Lower leg skin (tissue), 4 donors: Measurements from ENCODE around the gene NEDD4L. TPM values are rescaled to one million over a fixed set of nuclear protein-coding genes. Genes with fewer than 3 reads are reported as not detected.

Experiments
- DNase-seq, 2 donors: peaks; one replicate each; pipeline ENCODE4 v3.0.0-alpha.2; 2019; ENCODE audit warnings: low spot score in 2 of 2
- H3K4me3 ChIP-seq: fragments of 200-600 bp; sonication (generic); 2 replicates; pipeline ENCODE4 v1.5.1; 2017; ENCODE audit warnings: mild to moderate bottlenecking, low read depth; ENCODE audit not compliant: poor library complexity, severe bottlenecking
- CTCF ChIP-seq, 3 donors: fragments of 450-650 bp; IDR thresholded peaks; one replicate each; pipeline ENCODE4 v1.5.1; 2016; ENCODE audit warnings: antibody characterized with exemption in 3 of 3, mild to moderate bottlenecking in 3 of 3, moderate library complexity in 2 of 3
- POLR2A ChIP-seq, 2 donors: fragments of 450-650 bp; IDR thresholded peaks; one replicate each; pipeline ENCODE4 v1.6.1; 2016 to 2017; ENCODE audit warnings: antibody characterized with exemption in 2 of 2, mild to moderate bottlenecking in 1 of 2, moderate library complexity in 1 of 2
- WGBS, 2 donors: methylation state at CpG; one replicate each; pipeline ENCODE4 v1.1.5; 2018; 5-methylcytosine and 5-hydroxymethylcytosine counted together
- intact Hi-C: fragments of 100-400 bp; cut with DNase I; formaldehyde crosslinking; loops from one replicate; pipeline ENCODE4 v1.15.0; 2023; ENCODE audit warnings: low total_unique reads
- total RNA-seq, 4 donors: library from RNA; depleted of rRNA; stranded (reverse); fragments of >200 nt; gene quantifications; one replicate each; pipeline ENCODE4 v1.1.0, GENCODE V29; 2016

The NEDD4L gene
- total RNA-seq, 4 donors from 2014 or later: 22.9 to 127 (median 35.0) TPM

- no peak for TF ChIP-seq POLR2A (IDR thresholded peaks at IDR 0.05)
- TF ChIP-seq CTCF (IDR thresholded peaks at IDR 0.05): no peak
- WGBS, 2 donors: 78 to 80% methylated on average over 4 of the region's 4 CpGs
- H3K4me3 ChIP-seq: no peak overlapping the region
- intact Hi-C loops: no loop called here
- DNase-seq: no peak
Measured at GRCh38 chr18:58285449-58286130, 241.6 kb downstream of the NEDD4L start.

- intact Hi-C loops: no loop called here
- H3K4me3 ChIP-seq: no peak overlapping the region
- DNase-seq: no peak
- 84% methylated on average over 4 of the region's 4 CpGs for WGBS, 2 donors
- TF ChIP-seq POLR2A (IDR thresholded peaks at IDR 0.05) (no peak), CTCF (IDR thresholded peaks at IDR 0.05) (no peak)
Measured at GRCh38 chr18:58286632-58287352, 242.8 kb downstream of the NEDD4L start.

- H3K4me3 ChIP-seq: no peak overlapping the region
- intact Hi-C loops: no loop called here
- 78 to 79% methylated on average over 11 of the region's 11 CpGs for WGBS, 2 donors
- TF ChIP-seq CTCF (IDR thresholded peaks at IDR 0.05) (no peak), POLR2A (IDR thresholded peaks at IDR 0.05) (no peak)
- DNase-seq: no peak
Measured at GRCh38 chr18:58287353-58288274, 243.6 kb downstream of the NEDD4L start.

- intact Hi-C loops: no loop called here
- DNase-seq: no peak
- no peak overlapping the region for H3K4me3 ChIP-seq
- TF ChIP-seq POLR2A (IDR thresholded peaks at IDR 0.05) (no peak), CTCF (IDR thresholded peaks at IDR 0.05) (no peak)
- 82 to 83% methylated on average over 10 of the region's 10 CpGs for WGBS, 2 donors
Measured at GRCh38 chr18:58288921-58289797, 245.1 kb downstream of the NEDD4L start.

- no peak for DNase-seq
- intact Hi-C loops: no loop called here
- no peak overlapping the region for H3K4me3 ChIP-seq
- TF ChIP-seq POLR2A (IDR thresholded peaks at IDR 0.05): no peak
- no peak for TF ChIP-seq CTCF (IDR thresholded peaks at IDR 0.05)
- WGBS, 2 donors: 76 to 77% methylated on average over 5 of the region's 5 CpGs
Measured at GRCh38 chr18:58290116-58290695, 246.2 kb downstream of the NEDD4L start.
